MM.1S (cell line): ENCODE data around the gene SNX5.

ENCODE experiments used
- EZH2 ChIP-seq: fragments of 300-600 bp; sonication (generic); optimal IDR thresholded peaks from 2 replicates; pipeline ENCODE3; 2017; ENCODE audit warnings: low read depth, mild to moderate bottlenecking, antibody characterized with exemption, low read length, mixed read lengths
- EZH2phosphoT487 ChIP-seq: fragments of 300-600 bp; sonication (generic); IDR thresholded peaks from 2 replicates; pipeline ENCODE4 v1.6.1; 2018; ENCODE audit warnings: antibody characterized with exemption, low read length
- TF ChIP-seq, protein P1 (sequence below): fragments of 300-600 bp; sonication (generic); IDR thresholded peaks from 2 replicates; pipeline ENCODE4 v1.5.1; 2016; ENCODE audit warnings: antibody characterized with exemption, low read length, mixed read lengths

DNA sequence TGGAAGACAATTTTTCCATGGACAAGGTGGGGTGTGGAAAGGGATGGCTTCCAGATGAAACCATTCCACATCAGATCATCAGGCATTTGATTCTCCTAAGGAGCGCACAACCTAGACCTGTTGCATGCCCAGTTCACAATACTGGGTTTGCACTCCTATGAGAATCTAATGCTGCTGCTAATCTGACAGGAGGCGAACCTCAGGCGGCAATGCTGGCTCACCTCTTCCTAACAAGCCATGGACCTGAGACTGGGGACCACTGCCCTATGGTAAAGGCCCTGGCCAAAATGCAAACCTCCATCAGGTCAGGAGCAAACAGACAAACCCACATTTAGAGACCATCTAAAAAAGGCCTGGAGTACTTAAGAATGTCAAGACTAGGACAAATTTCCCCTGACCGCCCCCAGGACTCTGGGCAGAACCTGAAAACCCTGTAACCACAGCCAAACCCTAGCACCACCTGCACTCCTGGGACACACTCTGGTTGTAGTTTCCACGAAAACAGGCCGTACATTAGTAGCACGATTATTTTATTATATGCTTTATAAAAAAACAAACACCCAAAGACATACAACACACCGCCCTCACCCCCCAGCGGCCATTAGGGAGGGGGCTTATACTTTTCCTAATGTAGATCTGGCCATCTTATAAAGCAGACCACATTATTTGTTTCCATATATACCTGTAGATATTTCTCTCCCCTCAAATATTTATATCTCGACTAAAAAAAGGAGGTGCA lies 27.3 kb downstream of the SNX5 start:
- no peak for TF ChIP-seq EZH2phosphoT487
- TF ChIP-seq, protein P1, sequence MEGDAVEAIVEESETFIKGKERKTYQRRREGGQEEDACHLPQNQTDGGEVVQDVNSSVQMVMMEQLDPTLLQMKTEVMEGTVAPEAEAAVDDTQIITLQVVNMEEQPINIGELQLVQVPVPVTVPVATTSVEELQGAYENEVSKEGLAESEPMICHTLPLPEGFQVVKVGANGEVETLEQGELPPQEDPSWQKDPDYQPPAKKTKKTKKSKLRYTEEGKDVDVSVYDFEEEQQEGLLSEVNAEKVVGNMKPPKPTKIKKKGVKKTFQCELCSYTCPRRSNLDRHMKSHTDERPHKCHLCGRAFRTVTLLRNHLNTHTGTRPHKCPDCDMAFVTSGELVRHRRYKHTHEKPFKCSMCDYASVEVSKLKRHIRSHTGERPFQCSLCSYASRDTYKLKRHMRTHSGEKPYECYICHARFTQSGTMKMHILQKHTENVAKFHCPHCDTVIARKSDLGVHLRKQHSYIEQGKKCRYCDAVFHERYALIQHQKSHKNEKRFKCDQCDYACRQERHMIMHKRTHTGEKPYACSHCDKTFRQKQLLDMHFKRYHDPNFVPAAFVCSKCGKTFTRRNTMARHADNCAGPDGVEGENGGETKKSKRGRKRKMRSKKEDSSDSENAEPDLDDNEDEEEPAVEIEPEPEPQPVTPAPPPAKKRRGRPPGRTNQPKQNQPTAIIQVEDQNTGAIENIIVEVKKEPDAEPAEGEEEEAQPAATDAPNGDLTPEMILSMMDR, result no peak
- TF ChIP-seq EZH2, result no peak
